ENCODE results near the gene BRI3. TPM values are rescaled to one million over a fixed set of nuclear protein-coding genes. Genes with fewer than 3 reads are reported as not detected.

BRI3 gene
- total RNA-seq, 2 experiments from 2014 or later = 68.0 to 76.5 TPM

GRCh38 chr7:98293746-98294145, 12.3 kb downstream of the BRI3 start:
- H3K27me3 Mint-ChIP-seq = no peaks in the 10 kb centered on the region
- intact Hi-C loops (cut with DNase I, micrococcal nuclease) = loop anchor here in 1 of 2 experiments (10.0 kb wide), 1 partner anchor 451 kb away; no protein-coding TSS in a partner anchor
- H3K27me3 ChIP-seq (ENCODE audit: control insufficient read depth in 1 of 2, insufficient read depth in 2 of 2, low read length in 2 of 2) = no peaks in the 10 kb centered on the region
- H3K4me1 Mint-ChIP-seq (ENCODE audit: low read depth) = no peaks in the 10 kb centered on the region
- H3K9me3 Mint-ChIP-seq = no peaks in the 10 kb centered on the region
- no peaks in the 10 kb centered on the region for H3K4me1 ChIP-seq (ENCODE audit: insufficient read depth, low read length)
- ChIA-PET CTCF (no interaction called here), POLR2A (no interaction called here)
- TF ChIP-seq CTCF (IDR thresholded peaks at IDR 0.05) = no peak
- H3K4me3 Mint-ChIP-seq = no peak overlapping the region
- DNase-seq (no peak), ATAC-seq (ENCODE audit: poor library complexity) (no peak)
- H3K36me3 Mint-ChIP-seq (ENCODE audit: low read depth) = peaks cover 14% of the 10 kb centered on the region
- H3K27ac Mint-ChIP-seq = no peak overlapping the region
- no peak overlapping the region for H3K4me3 ChIP-seq (ENCODE audit: low read length)
- no peak overlapping the region for H3K27ac ChIP-seq (ENCODE audit: low read depth in 1 of 2, low read length in 2 of 2)
- peaks cover 21% of the 10 kb centered on the region for H3K36me3 ChIP-seq (ENCODE audit: insufficient read depth, low read length)
- H3K9me3 ChIP-seq (ENCODE audit: control insufficient read depth in 1 of 2, insufficient read depth in 1 of 2, low read length in 2 of 2) = no peaks in the 10 kb centered on the region

- H3K9me3 ChIP-seq (ENCODE audit: control insufficient read depth in 1 of 2, insufficient read depth in 1 of 2, low read length in 2 of 2) = no peaks in the 10 kb centered on the region
- CTCF ChIA-PET = no interaction called here
Measured at GRCh38 chr7:98294326-98294725, 12.8 kb downstream of the BRI3 start.

GRCh38 chr7:98294798-98295382, 13.4 kb downstream of the BRI3 start:
- intact Hi-C loops (cut with DNase I, micrococcal nuclease) = loop anchor here (5.0 to 10.0 kb wide), 2 partner anchors 450 to 452 kb away; no protein-coding TSS in a partner anchor

More at GRCh38 chr7:98294326-98294725, 12.8 kb downstream of the BRI3 start:
- intact Hi-C loops (cut with DNase I, micrococcal nuclease) = loop anchor here in 1 of 2 experiments (10.0 kb wide), 1 partner anchor 450 kb away; no protein-coding TSS in a partner anchor
- Histone ChIP-seq H3K36me3 (ENCODE audit: insufficient read depth, low read length) (peaks cover 21% of the 10 kb centered on the region), H3K27ac (ENCODE audit: low read depth in 1 of 2, low read length in 2 of 2) (no peak overlapping the region), H3K27me3 (ENCODE audit: control insufficient read depth in 1 of 2, insufficient read depth in 2 of 2, low read length in 2 of 2) (no peaks in the 10 kb centered on the region), H3K4me1 (ENCODE audit: insufficient read depth, low read length) (no peaks in the 10 kb centered on the region), H3K4me3 (ENCODE audit: low read length) (no peak overlapping the region)
- no peak overlapping the region for H3K27ac Mint-ChIP-seq
- no peaks in the 10 kb centered on the region for H3K27me3 Mint-ChIP-seq
- POLR2A ChIA-PET = no interaction called here
- no peaks in the 10 kb centered on the region for H3K9me3 Mint-ChIP-seq
- H3K4me1 Mint-ChIP-seq (ENCODE audit: low read depth) = no peaks in the 10 kb centered on the region
- H3K36me3 Mint-ChIP-seq (ENCODE audit: low read depth) = peaks cover 14% of the 10 kb centered on the region
- ATAC-seq (ENCODE audit: poor library complexity) (no peak), DNase-seq (no peak)
- TF ChIP-seq CTCF (IDR thresholded peaks at IDR 0.05) = no peak
- no peak overlapping the region for H3K4me3 Mint-ChIP-seq

More at GRCh38 chr7:98294798-98295382, 13.4 kb downstream of the BRI3 start:
- H3K27me3 ChIP-seq (ENCODE audit: control insufficient read depth in 1 of 2, insufficient read depth in 2 of 2, low read length in 2 of 2) = no peaks in the 10 kb centered on the region
- Mint-ChIP-seq H3K9me3 (no peaks in the 10 kb centered on the region), H3K27ac (no peak overlapping the region), H3K27me3 (no peaks in the 10 kb centered on the region), H3K36me3 (ENCODE audit: low read depth) (peaks cover 14% of the 10 kb centered on the region), H3K4me3 (no peak overlapping the region), H3K4me1 (ENCODE audit: low read depth) (no peaks in the 10 kb centered on the region)
- ChIA-PET CTCF (no interaction called here), POLR2A (no interaction called here)
- H3K27ac ChIP-seq (ENCODE audit: low read depth in 1 of 2, low read length in 2 of 2) = no peak overlapping the region
- TF ChIP-seq CTCF (IDR thresholded peaks at IDR 0.05) = peak; percentile 19
- H3K4me1 ChIP-seq (ENCODE audit: insufficient read depth, low read length) = no peaks in the 10 kb centered on the region
- DNase-seq (peak in 4 of 14 experiments; percentile 15 to 48 (median 36)), ATAC-seq (ENCODE audit: poor library complexity) (peak; percentile 51)
- H3K4me3 ChIP-seq (ENCODE audit: low read length) = no peak overlapping the region
- no peaks in the 10 kb centered on the region for H3K9me3 ChIP-seq (ENCODE audit: control insufficient read depth in 1 of 2, insufficient read depth in 1 of 2, low read length in 2 of 2)
- H3K36me3 ChIP-seq (ENCODE audit: insufficient read depth, low read length) = peaks cover 21% of the 10 kb centered on the region
